ENCODE measurements around the gene WDFY4.

DNA sequence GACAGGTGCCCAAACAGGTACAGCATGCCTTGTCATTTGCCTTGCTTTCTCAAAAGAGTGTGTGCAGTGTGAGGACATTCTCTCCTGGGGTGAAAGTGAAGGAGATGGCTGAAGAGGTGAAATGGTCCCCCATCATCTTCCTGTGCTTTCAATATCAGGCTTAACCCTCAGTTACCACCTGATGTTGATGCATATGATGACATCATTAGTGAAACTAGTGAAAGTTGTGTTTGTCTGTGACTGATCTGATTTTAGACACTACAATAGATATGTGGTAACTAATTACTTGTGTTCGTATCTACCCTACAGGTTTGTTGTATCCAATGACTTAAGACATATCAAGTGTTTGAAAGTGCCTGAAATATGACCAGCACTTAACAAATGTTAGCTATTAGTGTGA is 279.4 kb downstream of the WDFY4 start:
- TF ChIP-seq, protein P1, sequence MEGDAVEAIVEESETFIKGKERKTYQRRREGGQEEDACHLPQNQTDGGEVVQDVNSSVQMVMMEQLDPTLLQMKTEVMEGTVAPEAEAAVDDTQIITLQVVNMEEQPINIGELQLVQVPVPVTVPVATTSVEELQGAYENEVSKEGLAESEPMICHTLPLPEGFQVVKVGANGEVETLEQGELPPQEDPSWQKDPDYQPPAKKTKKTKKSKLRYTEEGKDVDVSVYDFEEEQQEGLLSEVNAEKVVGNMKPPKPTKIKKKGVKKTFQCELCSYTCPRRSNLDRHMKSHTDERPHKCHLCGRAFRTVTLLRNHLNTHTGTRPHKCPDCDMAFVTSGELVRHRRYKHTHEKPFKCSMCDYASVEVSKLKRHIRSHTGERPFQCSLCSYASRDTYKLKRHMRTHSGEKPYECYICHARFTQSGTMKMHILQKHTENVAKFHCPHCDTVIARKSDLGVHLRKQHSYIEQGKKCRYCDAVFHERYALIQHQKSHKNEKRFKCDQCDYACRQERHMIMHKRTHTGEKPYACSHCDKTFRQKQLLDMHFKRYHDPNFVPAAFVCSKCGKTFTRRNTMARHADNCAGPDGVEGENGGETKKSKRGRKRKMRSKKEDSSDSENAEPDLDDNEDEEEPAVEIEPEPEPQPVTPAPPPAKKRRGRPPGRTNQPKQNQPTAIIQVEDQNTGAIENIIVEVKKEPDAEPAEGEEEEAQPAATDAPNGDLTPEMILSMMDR (conservative IDR thresholded peaks at IDR 0.05 in 1 of 2, IDR thresholded peaks at IDR 0.05 in 1 of 2; ENCODE audit: extremely low read depth in 1 of 2, insufficient read depth in 1 of 2, low read depth in 1 of 2, low read length in 2 of 2): no peak
- no peak for TF ChIP-seq EZH2 (IDR thresholded peaks at IDR 0.05; ENCODE audit: borderline replicate concordance, low read length)

All from mammary epithelial cell (primary cell).